ENCODE measurements around the gene FUOM. TPM values are rescaled to one million over a fixed set of nuclear protein-coding genes. Genes with fewer than 3 reads are reported as not detected.
A peak's percentile ranks its signal among the peaks of the same experiment; 100 is the strongest.

The FUOM gene
- total RNA-seq, 4 donors from 2014 or later = 7.9 to 12.2 (median 10.5) TPM

- Histone ChIP-seq H3K4me1 (peaks cover 22 to 28% (median 24%) of the 10 kb centered on the region in 4 donors), H3K9me3 (no peaks in the 10 kb centered on the region), H3K4me3 (peak overlapping the region; percentile 47 to 55 (median 48)), H3K27ac (replicated peaks in 1 of 4) (no peak overlapping the region), H3K27me3 (peaks cover 11 to 92% (median 41%) of the 10 kb centered on the region in 4 donors), H3K36me3 (no peaks in the 10 kb centered on the region)
- TF ChIP-seq POLR2A (IDR thresholded peaks at IDR 0.05; ENCODE audit: low read depth) (no peak), EP300 (IDR thresholded peaks at IDR 0.05) (no peak), POLR2AphosphoS5 (IDR thresholded peaks at IDR 0.05) (no peak), CTCF (IDR thresholded peaks at IDR 0.05) (no peak)
- 10% methylated on average over 6 of the region's 41 CpGs for WGBS
- intact Hi-C loops (cut with DNase I) = loop anchor here (10.0 kb wide), 1 partner anchor 159 kb away; no protein-coding TSS in a partner anchor
- no peak for DNase-seq (ENCODE audit: extremely low spot score)
Measured at GRCh38 chr10:133336118-133336576, 21.7 kb downstream of the FUOM start.

GRCh38 chr10:133335246-133336117 lies 22.3 kb downstream of the FUOM start:
- Histone ChIP-seq H3K4me3 (peak overlapping the region; percentile 47 to 55 (median 48)), H3K27ac (replicated peaks in 1 of 4) (no peak overlapping the region), H3K36me3 (no peaks in the 10 kb centered on the region), H3K27me3 (peaks cover 11 to 90% (median 43%) of the 10 kb centered on the region in 4 donors), H3K9me3 (no peaks in the 10 kb centered on the region), H3K4me1 (peaks cover 22 to 28% (median 24%) of the 10 kb centered on the region in 4 donors)
- whole genome bisulfite sequencing = under 1% methylated on average over 17 of the region's 75 CpGs
- intact Hi-C loops (cut with DNase I) = loop anchor here (10.0 kb wide), 1 partner anchor 159 kb away; no protein-coding TSS in a partner anchor
- TF ChIP-seq CTCF (IDR thresholded peaks at IDR 0.05) (no peak), EP300 (IDR thresholded peaks at IDR 0.05) (no peak), POLR2AphosphoS5 (IDR thresholded peaks at IDR 0.05) (no peak), POLR2A (IDR thresholded peaks at IDR 0.05; ENCODE audit: low read depth) (no peak)
- no peak for DNase-seq (ENCODE audit: extremely low spot score)

- Histone ChIP-seq H3K4me1 (peaks cover 26 to 33% (median 29%) of the 10 kb centered on the region in 4 donors), H3K27me3 (peaks cover 11 to 82% (median 45%) of the 10 kb centered on the region in 4 donors), H3K4me3 (peak overlapping the region; percentile 47 to 55 (median 48)), H3K27ac (replicated peaks in 1 of 4) (no peak overlapping the region), H3K9me3 (no peaks in the 10 kb centered on the region), H3K36me3 (no peaks in the 10 kb centered on the region)
- 32% methylated on average over 14 of the region's 51 CpGs for WGBS
- intact Hi-C loops (cut with DNase I) = loop anchor here (10.0 kb wide), 1 partner anchor 160 kb away; no protein-coding TSS in a partner anchor
- no peak for DNase-seq (ENCODE audit: extremely low spot score)
- TF ChIP-seq EP300 (IDR thresholded peaks at IDR 0.05) (no peak), POLR2AphosphoS5 (IDR thresholded peaks at IDR 0.05) (no peak), CTCF (IDR thresholded peaks at IDR 0.05) (no peak), POLR2A (IDR thresholded peaks at IDR 0.05; ENCODE audit: low read depth) (no peak)
Measured at GRCh38 chr10:133334503-133335245, 23.1 kb downstream of the FUOM start.

GRCh38 chr10:133332936-133333699 lies 24.7 kb downstream of the FUOM start:
- TF ChIP-seq EP300 (IDR thresholded peaks at IDR 0.05) (no peak), POLR2AphosphoS5 (IDR thresholded peaks at IDR 0.05) (no peak), POLR2A (IDR thresholded peaks at IDR 0.05; ENCODE audit: low read depth) (no peak), CTCF (IDR thresholded peaks at IDR 0.05) (no peak)
- WGBS = 78% methylated on average over 30 of the region's 30 CpGs
- Histone ChIP-seq H3K4me3 (no peak overlapping the region), H3K9me3 (no peaks in the 10 kb centered on the region), H3K4me1 (peaks cover 28 to 37% (median 33%) of the 10 kb centered on the region in 4 donors), H3K36me3 (no peaks in the 10 kb centered on the region), H3K27me3 (peaks cover 11 to 82% (median 53%) of the 10 kb centered on the region in 4 donors), H3K27ac (replicated peaks in 1 of 4) (no peak overlapping the region)
- intact Hi-C loops (cut with DNase I) = loop anchor here (10.0 kb wide), 1 partner anchor 162 kb away; no protein-coding TSS in a partner anchor
- no peak for DNase-seq (ENCODE audit: extremely low spot score)

Measured in esophagus muscularis mucosa (tissue), 4 donors.